GM12875 (cell line): ENCODE measurements around the gene KLF11.

Experiments
- H3K4me3 ChIP-seq: one replicate; pipeline ENCODE4 v1.5.1; 2011; ENCODE audit warnings: low read depth, low read length, control low read depth
- CTCF ChIP-seq: IDR thresholded peaks from 2 replicates; pipeline ENCODE4 v1.5.1; 2011; ENCODE audit warnings: low read depth, mild to moderate bottlenecking, control low read depth, inconsistent platforms, low read length, moderate library complexity, borderline replicate concordance; ENCODE audit not compliant: insufficient read depth

The KLF11 gene

GRCh38 chr2:10041711-10042110, 1.6 kb upstream of the KLF11 start:
- no peak for TF ChIP-seq CTCF
- no peak overlapping the region for H3K4me3 ChIP-seq

GRCh38 chr2:10042301-10043161, 819 bp upstream of the KLF11 start:
- no peak for TF ChIP-seq CTCF
- H3K4me3 ChIP-seq: no peak overlapping the region

- no peak for TF ChIP-seq CTCF
- no peak overlapping the region for H3K4me3 ChIP-seq
These were observed 704 bp downstream of the KLF11 start for GRCh38 chr2:10043906-10044601.

- H3K4me3 ChIP-seq: no peak overlapping the region
- TF ChIP-seq CTCF: no peak
These were observed 2.4 kb downstream of the KLF11 start for GRCh38 chr2:10045561-10046355.

GRCh38 chr2:10046931-10047330, 3.6 kb downstream of the KLF11 start:
- TF ChIP-seq CTCF: no peak
- no peak overlapping the region for H3K4me3 ChIP-seq

GRCh38 chr2:10047616-10048500, 4.5 kb downstream of the KLF11 start:
- no peak for TF ChIP-seq CTCF
- no peak overlapping the region for H3K4me3 ChIP-seq
